ENCODE data around the gene NTSR2.
A peak's percentile ranks its signal among the peaks of the same experiment; 100 is the strongest.

Gene NTSR2

DNA sequence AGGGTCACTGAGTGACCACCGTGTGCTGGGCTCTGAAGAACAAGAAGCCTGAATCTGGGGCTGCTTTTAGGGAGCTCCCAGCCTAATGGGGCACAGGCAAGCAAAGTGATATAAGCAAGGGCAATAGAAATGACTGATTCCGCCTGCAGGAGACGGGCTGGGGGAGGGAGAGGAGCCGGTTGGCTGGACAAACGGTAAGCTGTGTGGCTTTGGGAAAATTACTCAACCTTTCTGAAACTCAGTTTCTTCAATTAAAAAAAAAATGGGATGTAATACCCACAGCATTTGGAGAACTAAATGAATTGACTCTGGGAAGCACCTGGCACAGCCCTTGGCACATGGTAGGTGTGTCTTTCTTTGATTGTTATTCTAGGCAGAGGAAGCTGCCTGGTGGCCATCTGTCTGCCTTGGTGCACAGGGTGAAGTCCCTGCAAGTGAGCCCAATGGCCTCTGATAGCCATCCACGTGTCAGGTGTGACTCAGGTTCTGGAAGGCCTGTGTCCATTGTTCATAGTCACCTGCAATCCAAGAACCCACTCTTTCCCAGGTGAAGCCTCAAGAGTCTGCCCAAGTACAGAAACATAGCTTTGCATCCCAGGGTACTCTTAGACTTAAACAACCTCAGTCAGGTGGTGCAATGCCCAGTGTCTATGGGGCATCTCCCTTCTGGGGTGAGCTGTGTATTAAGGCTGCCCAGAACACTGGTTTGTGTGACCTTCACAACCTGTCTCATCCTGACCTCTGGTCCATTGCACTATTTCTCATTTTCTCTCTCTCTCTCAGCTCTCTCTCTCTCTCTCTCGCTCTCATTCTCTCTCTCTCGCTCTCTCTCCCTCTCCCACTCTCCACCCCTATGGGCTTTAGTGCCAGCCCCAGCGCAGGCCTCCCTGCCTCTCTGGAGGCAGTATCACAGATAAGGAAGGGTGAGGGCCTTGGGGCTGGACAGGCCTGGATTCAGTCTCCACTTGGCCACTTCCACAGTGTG lies 30.0 kb upstream of the NTSR2 start:
- Histone ChIP-seq H3K4me3 (no peak overlapping the region), H3K36me3 (no peaks in the 10 kb centered on the region), H3K27me3 (no peaks in the 10 kb centered on the region), H3K27ac (no peak overlapping the region), H3K4me1 (peaks cover 0 to 19% (median 15%) of the 10 kb centered on the region in 4 donors), H3K9me3 (no peaks in the 10 kb centered on the region)
- intact Hi-C loops (cut with DNase I; ENCODE audit: low total_unique reads) = loop anchor here (5.0 kb wide), 1 partner anchor 77 kb away; no protein-coding TSS in a partner anchor
- DNase-seq = no peak
- TF ChIP-seq, protein P1, sequence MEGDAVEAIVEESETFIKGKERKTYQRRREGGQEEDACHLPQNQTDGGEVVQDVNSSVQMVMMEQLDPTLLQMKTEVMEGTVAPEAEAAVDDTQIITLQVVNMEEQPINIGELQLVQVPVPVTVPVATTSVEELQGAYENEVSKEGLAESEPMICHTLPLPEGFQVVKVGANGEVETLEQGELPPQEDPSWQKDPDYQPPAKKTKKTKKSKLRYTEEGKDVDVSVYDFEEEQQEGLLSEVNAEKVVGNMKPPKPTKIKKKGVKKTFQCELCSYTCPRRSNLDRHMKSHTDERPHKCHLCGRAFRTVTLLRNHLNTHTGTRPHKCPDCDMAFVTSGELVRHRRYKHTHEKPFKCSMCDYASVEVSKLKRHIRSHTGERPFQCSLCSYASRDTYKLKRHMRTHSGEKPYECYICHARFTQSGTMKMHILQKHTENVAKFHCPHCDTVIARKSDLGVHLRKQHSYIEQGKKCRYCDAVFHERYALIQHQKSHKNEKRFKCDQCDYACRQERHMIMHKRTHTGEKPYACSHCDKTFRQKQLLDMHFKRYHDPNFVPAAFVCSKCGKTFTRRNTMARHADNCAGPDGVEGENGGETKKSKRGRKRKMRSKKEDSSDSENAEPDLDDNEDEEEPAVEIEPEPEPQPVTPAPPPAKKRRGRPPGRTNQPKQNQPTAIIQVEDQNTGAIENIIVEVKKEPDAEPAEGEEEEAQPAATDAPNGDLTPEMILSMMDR (IDR thresholded peaks at IDR 0.05) = no peak

GRCh38 chr2:11698009-11698922 lies 28.3 kb upstream of the NTSR2 start:
- intact Hi-C loops (cut with DNase I; ENCODE audit: low total_unique reads) = loop anchor here (5.0 kb wide), 1 partner anchor 79 kb away; no protein-coding TSS in a partner anchor
- Histone ChIP-seq H3K4me1 (peaks cover 0 to 21% (median 16%) of the 10 kb centered on the region in 4 donors), H3K27me3 (no peaks in the 10 kb centered on the region), H3K27ac (peak overlapping the region; percentile 32 to 55), H3K4me3 (no peak overlapping the region), H3K36me3 (no peaks in the 10 kb centered on the region), H3K9me3 (no peaks in the 10 kb centered on the region)
- peak in 1 of 2 donors; percentile 74 for DNase-seq
- TF ChIP-seq, protein P1 (IDR thresholded peaks at IDR 0.05) = no peak

DNA sequence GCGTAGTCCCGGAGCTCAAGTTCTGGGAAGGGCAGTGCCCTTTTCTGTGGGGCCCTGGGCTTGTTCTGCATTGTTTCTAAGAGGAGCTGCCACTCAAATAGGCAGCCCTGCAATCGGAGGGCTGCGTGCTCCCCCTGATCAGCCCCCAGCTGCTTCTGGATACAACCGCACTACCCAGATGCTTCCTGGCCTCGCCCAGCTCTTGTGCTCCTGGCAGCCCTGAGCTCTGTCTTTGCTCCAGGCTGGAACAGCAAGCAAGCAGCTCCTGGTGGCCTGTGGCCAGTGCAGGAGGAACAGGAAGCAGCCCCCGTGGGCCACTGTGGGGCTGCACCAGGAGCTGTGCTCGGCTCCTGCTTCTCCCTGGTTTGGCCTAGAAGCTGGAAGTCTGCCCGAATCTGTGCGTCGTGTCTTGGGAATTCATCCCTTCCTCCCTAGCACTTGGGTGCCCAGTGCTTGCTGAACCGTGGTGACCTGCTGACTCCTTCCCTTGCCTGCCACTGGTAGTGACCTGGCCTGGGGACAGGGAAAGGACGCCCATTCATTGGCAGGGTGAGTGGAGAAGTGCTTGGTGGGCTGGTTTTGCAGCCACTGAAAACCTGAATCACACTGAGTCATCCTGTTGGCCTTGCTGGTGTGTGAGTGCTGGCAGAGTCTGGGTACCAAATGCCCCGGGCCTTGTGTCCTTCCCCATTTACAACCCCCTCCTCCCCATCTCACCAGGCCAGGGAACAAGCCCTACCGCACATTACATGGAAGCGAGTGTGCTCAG lies 27.3 kb upstream of the NTSR2 start:
- intact Hi-C loops (cut with DNase I; ENCODE audit: low total_unique reads) = loop anchor here (5.0 kb wide), 1 partner anchor 80 kb away; no protein-coding TSS in a partner anchor
- peak overlapping the region; percentile 32 to 55 for H3K27ac ChIP-seq
- TF ChIP-seq, protein P1 (IDR thresholded peaks at IDR 0.05) = no peak
- no peaks in the 10 kb centered on the region for H3K9me3 ChIP-seq
- peaks cover 0 to 31% (median 19%) of the 10 kb centered on the region in 4 donors for H3K4me1 ChIP-seq
- H3K4me3 ChIP-seq = no peak overlapping the region
- H3K36me3 ChIP-seq = no peaks in the 10 kb centered on the region
- DNase-seq = peak; percentile 51 to 83
- no peaks in the 10 kb centered on the region for H3K27me3 ChIP-seq

DNA sequence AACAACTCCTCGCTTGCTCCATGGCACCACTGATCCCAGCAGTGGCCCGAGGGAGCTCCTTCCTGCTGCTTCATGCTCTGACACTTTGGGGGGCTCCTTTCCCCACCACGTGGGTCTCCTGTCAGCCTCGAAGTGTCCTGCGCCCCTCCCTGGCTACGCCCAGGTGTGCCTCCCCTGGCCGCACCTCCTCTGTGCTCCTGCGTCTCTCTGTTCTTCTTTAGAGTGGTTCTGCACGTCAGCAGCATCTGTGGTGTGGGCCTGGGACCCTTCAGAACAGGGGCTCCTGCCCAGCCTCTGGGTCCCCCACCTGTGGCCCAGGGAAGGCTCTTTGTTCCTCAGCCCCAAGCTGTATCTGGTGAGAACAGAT lies 26.7 kb upstream of the NTSR2 start:
- TF ChIP-seq, protein P1 (IDR thresholded peaks at IDR 0.05) = no peak
- Histone ChIP-seq H3K36me3 (no peaks in the 10 kb centered on the region), H3K27ac (peak overlapping the region; percentile 32 to 55), H3K4me1 (peaks cover 0 to 32% (median 19%) of the 10 kb centered on the region in 4 donors), H3K4me3 (no peak overlapping the region), H3K27me3 (no peaks in the 10 kb centered on the region), H3K9me3 (no peaks in the 10 kb centered on the region)
- no peak for DNase-seq
- intact Hi-C loops (cut with DNase I; ENCODE audit: low total_unique reads) = loop anchor here (5.0 kb wide), 1 partner anchor 81 kb away; no protein-coding TSS in a partner anchor

GRCh38 chr2:11695576-11695975 lies 25.6 kb upstream of the NTSR2 start:
- intact Hi-C loops (cut with DNase I; ENCODE audit: low total_unique reads) = loop anchor here (5.0 kb wide), 1 partner anchor 82 kb away; no protein-coding TSS in a partner anchor
- Histone ChIP-seq H3K9me3 (no peaks in the 10 kb centered on the region), H3K4me3 (no peak overlapping the region), H3K4me1 (peaks cover 0 to 32% (median 19%) of the 10 kb centered on the region in 4 donors), H3K27ac (no peak overlapping the region), H3K27me3 (no peaks in the 10 kb centered on the region), H3K36me3 (no peaks in the 10 kb centered on the region)
- TF ChIP-seq, protein P1 (IDR thresholded peaks at IDR 0.05) = no peak
- DNase-seq = no peak

Measured in tibial artery (tissue), 4 donors.